NCI-H748 (cell line): ENCODE measurements around the gene RIOK2.
"Not testable (repeated sequence)": the region's sequence is repeated elsewhere in the genome, so short reads cannot be mapped to it uniquely, and the experiment has no call there.

Source experiments
- DNase-seq: peaks from one replicate; lab custom pipeline; 2025; ENCODE audit not compliant: unreplicated experiment; lab: John Stamatoyannopoulos, UW

The RIOK2 gene

DNA sequence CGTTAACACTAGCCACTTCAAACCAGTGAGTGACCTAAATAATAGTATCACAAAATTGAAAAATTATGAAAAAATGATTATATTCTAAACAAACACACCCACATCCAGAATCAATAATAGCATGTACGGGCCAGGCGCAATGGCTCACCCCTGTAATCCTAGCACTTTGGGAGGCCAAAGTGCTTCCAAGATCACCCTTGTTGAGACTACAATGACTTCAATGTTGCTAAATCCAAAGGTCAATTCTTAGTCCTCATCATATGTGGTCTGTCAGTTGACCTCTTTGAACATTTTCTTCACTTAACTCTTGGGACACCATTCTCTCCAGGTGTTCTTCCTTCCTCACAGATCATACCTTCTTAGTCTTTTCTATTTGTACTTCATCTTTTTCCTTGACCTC is 11.3 kb downstream of the RIOK2 start:
- no peak for DNase-seq

- no peak for DNase-seq
These were observed 15.6 kb downstream of the RIOK2 start for GRCh38 chr5:97167435-97167834.

DNA sequence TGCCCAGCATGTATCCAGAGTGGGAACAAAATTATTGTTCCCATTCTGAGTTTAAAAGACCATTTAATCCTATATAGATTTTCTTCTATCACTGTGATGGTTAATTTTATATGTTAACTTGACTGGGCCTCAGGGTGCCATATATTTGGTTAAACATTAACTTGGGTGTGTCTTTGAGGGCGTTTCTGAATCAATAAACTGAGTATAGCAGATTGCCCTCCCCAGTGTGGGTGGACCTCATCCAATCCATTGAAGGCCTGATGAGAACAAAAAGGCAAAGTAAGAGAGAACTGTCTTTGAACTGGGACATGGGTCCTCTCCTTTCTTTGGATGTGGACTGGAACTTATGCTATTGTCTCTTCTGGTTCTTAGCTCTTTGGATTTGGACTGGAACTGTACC is 17.3 kb downstream of the RIOK2 start:
- no peak for DNase-seq

DNA sequence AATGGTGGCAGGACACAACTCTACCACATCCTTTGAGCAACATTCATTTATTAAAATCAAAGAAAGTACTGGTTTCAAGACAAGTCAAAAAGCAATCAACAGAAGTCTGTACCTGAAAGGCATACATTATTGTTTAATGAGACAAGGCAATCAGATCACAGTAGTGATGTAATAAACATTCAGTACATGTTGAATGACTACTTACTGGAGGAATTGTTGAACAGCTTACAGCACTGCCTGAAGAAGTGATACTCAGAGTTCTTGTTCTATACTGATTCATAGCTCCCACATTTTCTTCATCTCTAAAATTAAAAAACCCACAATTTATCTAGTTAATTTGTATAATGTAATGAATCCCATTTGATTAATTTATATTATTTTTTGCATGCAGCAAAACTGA is 18.2 kb downstream of the RIOK2 start:
- no peak for DNase-seq

GRCh38 chr5:97163790-97164285 is 19.2 kb downstream of the RIOK2 start:
- DNase-seq: no peak

DNA sequence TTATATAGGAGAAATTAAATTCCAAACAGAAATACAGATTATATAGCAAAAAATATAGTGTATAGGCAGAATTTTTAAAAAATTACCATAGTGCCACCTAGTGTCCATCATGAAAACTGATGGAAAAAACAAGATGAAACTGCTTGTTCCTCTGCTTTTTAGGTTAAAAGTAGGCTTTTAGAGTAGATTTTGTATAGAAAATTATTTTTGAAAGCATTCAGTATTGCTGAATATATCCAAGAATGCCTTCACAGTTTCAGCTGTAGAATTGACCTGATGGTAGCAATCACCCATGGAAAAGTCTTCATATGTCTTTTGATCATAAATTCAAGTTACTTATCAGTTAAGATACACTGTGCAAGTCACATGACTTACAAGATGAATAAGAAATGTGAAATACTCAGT is 19.7 kb downstream of the RIOK2 start:
- no peak for DNase-seq

GRCh38 chr5:97162045-97162444 is 21.0 kb downstream of the RIOK2 start:
- DNase-seq: peak; percentile 73

DNA sequence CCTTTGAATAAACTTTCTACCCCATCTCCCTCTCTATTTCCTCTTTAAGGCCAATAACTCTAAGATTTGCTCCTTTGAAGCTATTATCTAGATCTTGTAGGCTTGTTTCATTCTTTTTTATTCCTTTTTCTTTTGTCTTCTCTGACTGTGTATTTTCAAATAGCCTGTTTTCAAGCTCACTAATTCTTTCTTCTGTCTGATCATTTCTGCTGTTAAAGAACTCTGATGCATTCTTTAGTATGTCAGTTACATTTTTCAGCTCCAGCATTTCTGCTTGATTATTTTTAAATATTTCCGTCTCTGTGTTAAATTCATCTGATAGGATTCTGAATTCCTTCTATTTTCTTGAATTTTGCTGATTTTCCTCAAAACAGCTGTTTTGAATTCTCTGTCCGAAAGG is 25.4 kb downstream of the RIOK2 start:
- no peak for DNase-seq

GRCh38 chr5:97151370-97151769 is 31.7 kb downstream of the RIOK2 start:
- no peak for DNase-seq

- no peak for DNase-seq
These were observed 32.6 kb downstream of the RIOK2 start for GRCh38 chr5:97150401-97150800.

GRCh38 chr5:97149709-97150108 is 33.3 kb downstream of the RIOK2 start:
- DNase-seq: no peak

DNA sequence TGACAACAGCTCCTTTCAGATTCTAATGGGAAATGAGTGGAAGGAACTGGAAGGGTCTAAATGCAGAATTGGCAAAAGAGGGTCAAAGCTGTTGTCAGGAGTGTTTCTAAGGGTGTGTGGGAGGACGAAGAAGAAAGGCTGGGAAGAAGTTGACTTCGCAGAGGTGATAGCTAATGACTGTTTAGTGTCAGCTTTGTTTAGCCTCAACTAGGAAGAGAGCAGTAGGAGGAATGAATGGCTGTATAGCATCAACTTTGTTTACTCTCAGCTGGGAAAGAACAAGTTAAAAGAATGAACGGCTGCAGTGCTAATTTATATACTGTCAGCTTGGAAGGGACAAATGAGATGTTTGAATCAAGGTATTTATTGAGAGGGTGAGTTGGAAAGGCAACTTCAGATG is 34.8 kb downstream of the RIOK2 start:
- DNase-seq: no peak

DNA sequence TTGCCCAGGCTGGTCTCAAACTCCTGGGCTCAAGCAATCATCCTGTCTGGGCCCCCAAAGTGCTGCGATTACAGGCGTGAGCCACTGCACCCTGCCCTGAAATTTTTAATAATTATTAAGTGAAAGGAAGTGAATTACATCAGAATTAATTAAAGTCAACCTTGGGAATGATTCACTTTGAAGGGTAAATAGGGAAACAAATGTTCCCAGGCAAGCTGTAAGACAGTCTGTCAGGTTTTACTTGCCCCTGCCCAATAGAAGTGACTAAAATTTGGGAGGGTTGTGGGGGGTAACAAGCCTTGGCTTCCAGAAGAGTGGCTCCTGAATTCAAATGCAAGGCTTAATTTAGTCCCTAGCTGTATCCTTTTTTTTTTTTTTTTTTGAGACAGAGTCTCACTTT is 39.3 kb downstream of the RIOK2 start:
- DNase-seq: no peak

DNA sequence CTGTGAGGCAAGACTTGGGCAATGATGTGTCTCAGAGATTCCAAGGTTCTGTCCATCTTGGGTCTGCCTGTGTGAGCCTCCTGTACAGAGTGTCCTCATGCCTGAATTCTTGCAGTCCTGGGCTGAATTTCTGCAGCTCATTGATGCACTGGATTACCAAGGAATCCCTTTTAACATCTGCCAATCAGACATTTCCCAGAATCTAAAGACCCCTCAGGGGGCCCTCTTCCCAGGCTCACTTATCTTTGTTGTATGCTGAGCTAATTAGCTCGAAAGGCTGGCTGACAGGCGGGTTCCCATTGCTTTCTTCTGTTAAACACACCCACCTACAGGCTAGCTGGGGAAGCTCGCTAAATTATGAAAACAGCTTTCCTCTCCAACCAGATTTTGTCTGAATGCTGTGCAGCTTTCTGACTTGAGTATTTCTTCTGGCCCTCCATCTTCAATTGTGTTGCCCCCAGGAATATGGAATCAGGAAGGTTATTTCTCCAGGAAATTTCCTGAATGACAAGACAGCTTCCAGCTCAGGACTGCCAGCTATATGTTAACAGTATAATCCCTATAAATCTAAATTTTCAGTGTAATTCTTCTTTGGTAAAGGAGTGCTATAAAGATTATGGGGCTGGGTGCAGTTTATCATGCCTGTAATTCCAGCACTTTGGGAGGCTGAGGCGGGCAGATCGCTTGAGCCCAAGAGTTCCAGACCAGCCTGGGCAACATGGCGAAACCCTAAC is 40.4 kb downstream of the RIOK2 start, which contains the start of gene LIX1:
TSS of gene LIX1 (minus strand) at position 91 of the 734 bp plus-strand sequence. CDS start at position 56, 35 bp downstream.
- peak; percentile 86 for DNase-seq

- no peak for DNase-seq
These were observed 41.5 kb downstream of the RIOK2 start for GRCh38 chr5:97141539-97141938.

DNA sequence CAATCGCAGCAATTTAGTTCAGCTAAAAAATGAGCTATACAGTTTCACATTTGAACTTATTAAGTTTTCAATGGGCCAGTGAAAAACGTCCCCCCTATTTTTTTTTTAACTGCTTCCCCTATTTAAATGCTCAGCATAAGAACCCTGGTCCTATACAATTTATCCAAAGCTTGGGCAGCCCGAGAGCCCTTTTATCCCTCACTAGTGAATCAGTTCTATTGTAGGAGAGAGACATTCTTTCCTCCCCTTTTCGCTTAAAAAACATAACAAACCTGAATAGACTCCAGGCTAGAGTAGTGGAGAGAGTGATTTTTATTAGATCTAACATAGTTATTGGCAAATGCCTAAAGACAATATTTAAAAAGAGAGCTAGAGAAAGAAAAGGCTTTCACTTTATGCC is 42.0 kb downstream of the RIOK2 start:
- no peak for DNase-seq

GRCh38 chr5:97140250-97140649 is 42.8 kb downstream of the RIOK2 start:
- DNase-seq: not testable (repeated sequence)

DNA sequence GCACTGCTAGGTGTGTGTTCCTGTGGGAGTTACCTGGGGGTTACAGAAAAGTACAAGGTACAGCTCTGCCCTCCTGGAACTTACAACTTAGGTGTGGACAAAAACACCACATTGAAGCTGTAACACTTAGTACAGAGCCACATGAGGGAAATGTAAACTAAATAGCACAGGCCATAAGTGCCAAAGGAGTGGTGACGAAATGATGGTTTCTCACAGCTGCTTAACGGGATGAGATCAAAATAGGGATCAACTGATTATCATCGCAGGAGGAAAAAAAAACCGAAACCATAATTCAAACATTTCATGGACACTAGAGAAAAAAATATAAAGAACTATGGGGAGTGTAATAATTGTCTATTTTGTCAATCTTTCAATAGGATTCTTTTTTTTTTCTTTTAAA is 46.6 kb downstream of the RIOK2 start:
- DNase-seq: no peak

DNA sequence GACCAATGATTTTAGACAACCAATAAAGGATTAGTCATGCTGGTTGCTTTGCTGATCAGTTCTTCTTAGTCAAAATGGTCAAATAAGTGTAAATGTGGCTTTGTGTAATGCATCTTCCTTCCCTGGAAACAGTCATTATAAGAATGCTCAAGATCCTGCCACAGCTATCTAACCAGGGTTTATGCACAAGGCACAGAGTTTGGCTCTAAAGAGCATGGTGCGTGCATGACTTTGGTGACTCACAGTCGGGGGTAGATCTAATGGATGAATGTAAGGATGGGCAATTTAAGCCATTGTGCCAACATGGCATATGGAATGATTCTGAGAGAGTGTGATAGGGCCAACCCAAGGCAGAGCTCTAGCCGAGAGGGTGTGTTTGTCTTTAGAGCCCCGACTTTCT is 47.2 kb downstream of the RIOK2 start:
- DNase-seq: no peak

DNA sequence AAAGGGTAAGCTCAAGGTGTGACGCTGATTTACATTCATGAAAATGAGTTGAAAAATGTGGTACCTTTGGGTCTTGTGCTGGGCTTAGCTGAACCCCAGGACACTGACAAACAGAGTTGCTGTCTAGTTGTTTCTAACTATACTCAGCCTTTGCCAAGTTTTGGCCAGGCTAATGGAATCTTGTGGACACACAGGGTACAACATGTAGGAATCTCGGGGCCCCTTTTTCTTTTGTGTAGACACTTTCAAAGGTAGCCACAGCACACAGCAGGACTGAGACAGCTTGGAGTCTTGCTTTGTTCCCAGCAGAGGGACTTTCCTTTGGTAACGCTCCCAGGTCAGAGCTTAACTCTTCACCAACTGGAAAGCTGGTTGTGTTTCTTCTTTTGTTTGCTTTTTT is 48.4 kb downstream of the RIOK2 start:
- DNase-seq: no peak

- no peak for DNase-seq
These were observed 49.9 kb downstream of the RIOK2 start for GRCh38 chr5:97133101-97133500.

DNA sequence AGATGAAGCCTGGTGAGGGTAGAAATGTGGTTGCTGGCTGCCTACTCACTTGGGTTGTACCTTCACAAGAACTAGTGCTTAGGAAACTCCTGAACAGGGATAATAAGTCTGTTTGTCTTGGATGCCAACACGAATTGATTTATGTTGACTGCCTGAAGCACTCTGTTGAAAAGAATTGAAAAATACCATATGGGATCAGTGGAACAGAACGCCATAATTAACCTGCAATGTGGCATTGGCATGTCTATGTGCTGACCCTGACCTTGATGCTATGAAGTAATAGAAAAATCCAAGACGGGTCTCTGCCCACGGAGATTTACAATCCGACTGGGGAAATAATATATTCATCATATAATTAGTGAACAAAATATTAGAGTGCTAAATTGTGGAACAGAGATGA is 51.1 kb downstream of the RIOK2 start:
- no peak for DNase-seq

- no peak for DNase-seq
These were observed 51.8 kb downstream of the RIOK2 start for GRCh38 chr5:97131139-97131710.
